IPS-20b (cell line): ENCODE measurements around the gene HEPACAM.

Experiments used
- H3K27ac ChIP-seq: one replicate; pipeline ENCODE4 v1.5.1; 2013; ENCODE audit warnings: low read length
- H3K27me3 ChIP-seq: 2 replicates; pipeline ENCODE4 v1.6.1; 2013; ENCODE audit warnings: mild to moderate bottlenecking, low read length, inconsistent platforms; ENCODE audit not compliant: insufficient read depth
- H3K36me3 ChIP-seq: 2 replicates; pipeline ENCODE4 v1.6.1; 2013; ENCODE audit warnings: low read depth, mild to moderate bottlenecking, inconsistent platforms, low read length, moderate library complexity; ENCODE audit not compliant: insufficient read depth
- H3K4me1 ChIP-seq: 2 replicates; pipeline ENCODE4 v1.6.1; 2013; ENCODE audit warnings: mild to moderate bottlenecking, control low read depth, inconsistent platforms, low read length, moderate library complexity; ENCODE audit not compliant: insufficient read depth
- H3K4me3 ChIP-seq: 2 replicates; pipeline ENCODE4 v1.5.1; 2013; ENCODE audit warnings: mild to moderate bottlenecking, low read length, inconsistent platforms
- H3K9ac ChIP-seq: 2 replicates; pipeline ENCODE4 v1.6.1; 2013; ENCODE audit warnings: low read depth, mild to moderate bottlenecking, inconsistent platforms, low read length, moderate library complexity
- H3K9me3 ChIP-seq: 2 replicates; pipeline ENCODE4 v1.6.1; 2013; ENCODE audit warnings: mild to moderate bottlenecking, low read depth, low read length, inconsistent platforms; ENCODE audit not compliant: insufficient read depth

Gene HEPACAM

DNA sequence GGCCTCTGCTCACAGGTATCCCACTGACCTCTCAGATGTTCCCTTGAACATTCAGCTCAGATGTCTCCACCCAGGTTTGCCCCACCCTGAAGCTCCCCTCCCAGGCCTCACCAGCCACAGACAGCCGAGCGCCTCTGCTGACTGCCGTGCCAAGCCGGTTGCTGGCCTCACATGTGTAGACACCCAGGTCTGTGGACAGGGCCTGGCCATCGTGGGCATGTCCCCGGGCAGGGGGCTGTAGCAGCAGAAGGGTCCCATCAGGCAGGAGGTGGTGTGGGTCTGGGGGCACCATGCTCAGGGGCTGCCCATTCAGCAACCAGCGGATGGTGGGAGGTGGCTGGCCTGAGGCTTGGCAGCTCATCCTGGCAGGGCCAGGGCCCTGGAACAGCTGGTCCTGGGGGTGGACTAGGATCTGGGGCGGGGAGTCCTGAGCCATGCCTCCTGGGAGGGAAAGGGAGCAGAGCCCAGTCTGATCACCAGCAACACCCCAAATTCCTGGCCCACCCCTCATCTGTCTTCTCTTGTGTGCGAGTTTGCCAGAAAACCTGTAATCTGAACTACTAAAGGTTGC is 38.9 kb downstream of the HEPACAM start:
- Histone ChIP-seq H3K9me3 (no peaks in the 10 kb centered on the region), H3K4me1 (peaks cover 8% of the 10 kb centered on the region), H3K27me3 (peaks cover 27% of the 10 kb centered on the region), H3K27ac (no peak overlapping the region), H3K36me3 (no peaks in the 10 kb centered on the region), H3K9ac (no peak overlapping the region), H3K4me3 (no peak overlapping the region)

DNA sequence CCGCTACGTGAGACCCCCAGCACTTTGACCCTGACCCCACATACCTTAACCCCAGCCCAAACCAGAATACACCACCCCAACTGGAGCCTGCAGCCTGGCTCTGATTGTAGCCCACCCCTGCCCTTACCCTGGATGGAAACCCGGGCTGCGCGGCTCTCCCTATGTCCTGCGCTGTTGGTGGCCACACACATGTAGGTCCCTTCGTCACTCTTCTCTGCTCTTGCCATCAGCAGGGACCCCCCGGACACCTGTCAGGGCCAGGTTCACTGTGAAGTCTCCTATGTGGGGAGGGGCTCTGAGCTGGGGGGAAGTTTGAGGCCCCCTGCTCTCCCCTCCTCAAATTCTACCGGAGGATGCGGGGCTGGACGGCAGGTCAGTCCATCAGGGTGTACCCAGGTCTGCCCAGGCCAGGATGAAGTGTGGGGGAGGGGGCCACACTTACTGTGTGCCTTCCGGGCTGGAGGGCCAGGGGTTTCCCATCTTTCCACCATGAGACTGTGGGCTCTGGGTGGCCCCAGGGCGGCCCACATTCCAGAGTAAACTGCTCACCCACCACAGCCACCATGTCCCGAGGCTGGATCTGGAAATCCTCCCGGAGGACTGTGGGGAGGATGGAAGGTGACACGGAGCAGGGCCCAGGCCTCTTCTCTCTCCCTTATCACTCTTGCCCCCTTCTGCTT is 39.6 kb downstream of the HEPACAM start:
- Histone ChIP-seq H3K9ac (no peak overlapping the region), H3K27me3 (peaks cover 22% of the 10 kb centered on the region), H3K27ac (no peak overlapping the region), H3K4me1 (peaks cover 8% of the 10 kb centered on the region), H3K9me3 (no peaks in the 10 kb centered on the region), H3K36me3 (no peaks in the 10 kb centered on the region), H3K4me3 (no peak overlapping the region)

DNA sequence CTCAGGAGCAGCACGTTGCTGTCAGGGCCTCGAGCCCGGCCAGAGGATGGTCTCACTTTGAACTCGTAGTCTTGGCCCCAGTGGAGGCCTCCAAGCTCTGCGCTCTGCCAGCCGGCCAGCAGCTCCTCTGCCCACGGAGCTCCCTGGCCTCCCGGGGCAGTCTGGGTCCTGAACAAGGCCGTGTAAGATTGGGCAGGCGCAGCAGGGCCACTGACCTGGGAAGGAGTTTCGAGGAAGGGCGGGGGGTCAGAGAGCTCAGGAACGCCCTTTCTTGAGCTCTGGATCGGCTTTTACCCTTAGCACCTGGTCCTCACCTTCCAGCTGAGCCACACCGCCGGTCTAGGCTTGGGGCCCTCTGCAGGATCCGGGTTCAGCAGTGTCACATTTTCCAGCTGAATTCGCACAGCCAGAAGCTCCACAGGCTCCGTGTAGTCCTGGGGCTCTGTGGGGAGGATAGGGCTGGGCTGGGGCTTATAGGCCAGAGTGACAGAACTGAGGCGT is 40.3 kb downstream of the HEPACAM start:
- Histone ChIP-seq H3K9me3 (no peaks in the 10 kb centered on the region), H3K4me3 (no peak overlapping the region), H3K27me3 (peaks cover 15% of the 10 kb centered on the region), H3K9ac (no peak overlapping the region), H3K4me1 (peaks cover 8% of the 10 kb centered on the region), H3K36me3 (no peaks in the 10 kb centered on the region), H3K27ac (no peak overlapping the region)

DNA sequence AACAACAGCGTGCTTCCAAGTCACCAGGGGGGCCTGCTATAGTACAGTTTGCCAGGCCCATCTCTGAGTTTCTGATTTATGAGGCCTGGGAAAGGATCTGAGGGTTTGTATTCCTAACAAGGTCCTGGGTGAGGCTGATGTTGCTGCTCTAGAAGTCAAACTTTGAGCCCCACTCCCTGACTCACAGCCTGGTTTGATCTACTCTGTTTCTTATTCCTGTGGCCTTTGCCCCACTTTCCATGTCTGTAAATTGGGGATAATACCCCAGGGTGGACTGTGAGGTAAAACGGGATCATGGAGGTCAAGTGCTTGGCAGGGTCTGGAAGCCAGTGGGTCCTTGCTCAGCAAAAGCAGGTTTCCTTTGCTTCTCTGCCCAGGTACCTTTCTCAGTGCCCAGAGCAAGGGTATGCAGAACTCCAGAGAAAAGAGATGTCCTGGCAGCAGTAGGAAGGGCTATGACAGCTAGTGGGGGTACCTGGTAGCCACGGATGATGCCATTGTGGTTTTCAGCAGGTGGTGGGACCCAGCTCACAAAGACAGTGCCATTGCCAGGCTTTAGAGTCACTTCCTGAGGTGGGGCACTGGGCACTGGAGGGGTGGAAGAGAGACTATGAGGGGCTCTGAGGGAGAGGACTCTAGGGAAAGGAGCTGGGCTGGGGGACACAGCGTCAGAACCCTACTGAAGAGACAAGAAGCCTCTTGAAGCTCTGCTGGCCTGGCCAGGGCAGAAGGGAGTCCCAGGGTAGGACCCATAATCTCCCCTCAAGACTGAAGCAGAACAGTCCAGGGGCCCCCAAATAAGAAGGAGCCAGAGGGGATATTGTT is 41.0 kb downstream of the HEPACAM start:
- H3K36me3 ChIP-seq = no peaks in the 10 kb centered on the region
- peaks cover 11% of the 10 kb centered on the region; the same call in 1 of the 2 replicates for H3K27me3 ChIP-seq
- peaks cover 5% of the 10 kb centered on the region; the same call in 1 of the 2 replicates for H3K4me1 ChIP-seq
- no peak overlapping the region for H3K4me3 ChIP-seq
- no peaks in the 10 kb centered on the region for H3K9me3 ChIP-seq
- no peak overlapping the region for H3K27ac ChIP-seq
- no peak overlapping the region for H3K9ac ChIP-seq

DNA sequence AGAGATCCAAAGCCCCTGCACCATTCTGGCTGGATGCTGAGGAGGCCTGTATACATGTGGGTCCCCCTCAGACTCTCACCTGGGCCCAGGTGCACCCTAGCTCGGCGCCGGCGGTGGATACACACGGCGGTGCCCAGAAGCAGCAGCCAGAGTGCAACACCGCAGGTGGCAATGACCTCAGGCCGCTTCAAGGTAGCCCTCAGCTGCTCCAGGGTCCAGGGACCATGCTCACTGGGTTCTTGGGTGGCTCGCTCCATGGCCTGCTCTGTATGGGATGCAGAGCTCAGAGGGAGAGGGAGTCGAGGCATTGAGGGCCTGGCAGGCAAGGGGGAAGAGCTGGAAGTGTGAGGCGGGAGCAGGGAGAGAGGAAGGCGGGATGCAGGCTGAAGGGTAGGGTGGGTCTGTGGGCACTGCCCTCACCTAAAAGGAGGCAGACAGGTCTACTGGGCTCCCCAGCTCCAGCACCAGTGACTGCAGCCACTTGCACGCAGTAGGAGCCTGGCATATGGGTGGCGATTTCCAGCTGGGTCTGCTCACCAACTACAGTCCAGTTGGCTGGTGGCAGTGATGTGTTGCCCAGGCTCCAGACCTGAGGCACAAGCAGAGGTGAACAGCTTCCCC is 42.0 kb downstream of the HEPACAM start:
- Histone ChIP-seq H3K9me3 (no peaks in the 10 kb centered on the region), H3K27ac (no peak overlapping the region), H3K4me3 (no peak overlapping the region), H3K4me1 (peaks cover 5% of the 10 kb centered on the region; the same call in 1 of the 2 replicates), H3K27me3 (peaks cover 20% of the 10 kb centered on the region; the same call in 1 of the 2 replicates), H3K36me3 (no peaks in the 10 kb centered on the region), H3K9ac (no peak overlapping the region)

DNA sequence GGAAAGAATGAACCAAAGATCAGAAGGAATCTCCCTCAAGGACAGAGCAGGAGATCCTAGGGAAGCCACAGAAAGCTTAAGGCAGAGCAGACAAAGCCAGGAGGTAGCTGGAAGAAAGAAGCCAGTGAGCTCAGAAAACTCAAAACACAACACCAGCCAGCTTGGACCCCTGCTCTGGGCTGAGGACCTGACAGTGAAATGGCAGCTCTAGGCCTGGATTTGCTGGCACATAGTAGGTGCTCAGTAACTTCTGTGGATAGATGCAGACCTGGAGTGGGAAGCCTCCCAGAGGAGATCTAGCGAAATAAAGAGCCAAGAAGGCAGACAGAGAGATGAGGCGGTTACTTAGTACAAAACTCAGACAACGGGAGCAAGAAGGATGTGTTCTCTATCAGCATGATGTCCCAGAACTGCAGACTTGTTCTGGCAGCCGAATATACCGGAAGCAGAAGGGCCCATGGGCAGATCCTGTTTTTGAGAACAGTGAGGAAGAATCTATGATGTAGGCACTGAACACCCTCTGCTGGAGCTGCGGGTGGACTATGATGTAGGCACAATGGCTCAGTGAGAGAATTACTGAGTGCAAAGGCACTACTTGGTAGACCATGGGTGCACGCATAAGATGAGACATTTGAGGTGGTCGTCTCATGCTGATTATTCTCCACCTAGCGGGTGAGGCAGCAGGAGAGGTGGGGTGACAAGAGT is 42.9 kb downstream of the HEPACAM start:
- H3K27me3 ChIP-seq = peaks cover 30% of the 10 kb centered on the region
- H3K9me3 ChIP-seq = no peaks in the 10 kb centered on the region

DNA sequence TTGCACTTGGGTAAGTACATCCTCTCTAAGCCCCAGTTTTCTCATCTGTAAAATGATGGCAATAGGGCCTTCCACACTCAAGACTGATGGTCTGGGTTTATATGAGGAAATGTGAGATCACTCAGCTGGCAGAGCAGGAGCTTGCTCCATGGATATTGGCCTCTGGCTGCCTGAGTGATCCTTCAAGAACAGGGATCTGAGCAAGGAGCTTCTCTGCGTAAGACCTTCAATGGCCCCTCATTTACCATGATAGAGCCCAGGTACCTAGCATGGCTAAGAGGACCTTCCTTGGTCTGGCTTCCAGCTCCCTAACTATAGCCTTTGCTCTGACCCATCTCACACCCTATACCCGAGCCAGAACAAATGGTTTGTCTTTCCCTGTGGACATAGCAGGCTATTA is 43.7 kb downstream of the HEPACAM start:
- no peak overlapping the region for H3K4me3 ChIP-seq
- peaks cover 35% of the 10 kb centered on the region for H3K27me3 ChIP-seq
- H3K27ac ChIP-seq = no peak overlapping the region
- no peak overlapping the region for H3K9ac ChIP-seq
- no peaks in the 10 kb centered on the region for H3K4me1 ChIP-seq
- H3K36me3 ChIP-seq = no peaks in the 10 kb centered on the region
- H3K9me3 ChIP-seq = no peaks in the 10 kb centered on the region

More for the DNA sequence above, 42.9 kb downstream of the HEPACAM start:
- Histone ChIP-seq H3K4me1 (no peaks in the 10 kb centered on the region), H3K9ac (no peak overlapping the region), H3K4me3 (no peak overlapping the region), H3K36me3 (no peaks in the 10 kb centered on the region), H3K27ac (no peak overlapping the region)

DNA sequence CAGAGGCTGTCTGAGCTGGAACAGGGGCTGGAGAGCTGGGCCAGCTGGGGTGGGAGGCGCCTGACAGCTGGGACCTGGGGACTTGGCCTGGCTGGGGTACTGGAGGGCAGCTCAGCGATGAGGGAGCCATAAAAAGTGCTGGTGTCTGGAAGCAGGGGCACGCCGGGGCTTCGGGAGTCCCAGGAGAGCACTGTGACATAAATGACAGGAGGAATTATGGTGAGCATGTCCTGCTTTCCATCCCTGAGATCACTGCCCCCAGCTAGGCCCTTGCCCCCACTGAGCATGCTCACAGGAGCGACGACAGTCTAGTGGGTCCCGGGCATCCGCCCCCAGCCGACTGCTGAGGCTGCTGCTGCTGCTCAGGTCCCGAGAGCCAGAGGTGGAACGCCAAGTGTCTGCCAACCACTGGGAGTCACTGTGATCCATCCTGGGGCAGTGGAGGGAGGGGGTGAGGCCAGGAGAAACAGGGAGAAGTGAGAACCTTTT is 44.4 kb downstream of the HEPACAM start:
- Histone ChIP-seq H3K27ac (no peak overlapping the region), H3K4me3 (no peak overlapping the region), H3K9ac (no peak overlapping the region)

DNA sequence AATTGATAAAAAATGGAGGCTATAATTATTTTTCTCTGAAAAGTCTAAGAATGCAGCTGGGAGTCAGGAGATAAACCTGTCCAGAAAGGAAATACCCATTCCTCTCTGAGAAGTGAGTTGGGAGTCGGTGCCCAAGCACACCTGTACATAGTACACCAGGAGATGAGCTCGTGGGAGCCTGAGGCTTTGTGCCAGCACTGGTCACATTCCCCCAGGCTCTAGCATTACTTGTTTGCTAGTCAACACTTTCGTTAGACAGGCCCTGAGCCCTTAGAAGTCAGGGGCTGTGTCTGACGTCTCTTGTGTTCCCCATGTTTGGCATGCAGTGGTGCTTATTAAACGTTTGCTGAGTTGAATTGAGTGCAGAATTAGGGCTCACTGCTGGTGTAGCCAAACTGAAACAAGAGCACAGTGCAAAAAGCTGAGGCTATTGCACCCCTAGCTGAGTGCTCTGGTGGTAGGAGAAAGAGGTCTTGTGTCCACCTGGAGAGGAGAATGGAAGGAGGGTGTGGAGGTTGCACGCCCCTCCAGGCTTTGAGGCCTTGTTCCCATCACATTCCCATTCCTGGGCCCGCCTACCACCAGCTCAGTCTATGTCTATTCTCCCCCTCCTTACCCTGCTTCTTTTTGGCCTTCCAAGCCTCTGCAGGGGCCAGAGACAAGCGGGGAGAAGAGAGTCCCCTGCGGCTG is 45.0 kb downstream of the HEPACAM start:
- H3K4me3 ChIP-seq = no peak overlapping the region
- H3K36me3 ChIP-seq = no peaks in the 10 kb centered on the region
- H3K9ac ChIP-seq = no peak overlapping the region
- H3K27me3 ChIP-seq = peaks cover 35% of the 10 kb centered on the region
- H3K4me1 ChIP-seq = no peaks in the 10 kb centered on the region
- H3K27ac ChIP-seq = no peak overlapping the region
- no peaks in the 10 kb centered on the region for H3K9me3 ChIP-seq

More for the DNA sequence above, 44.4 kb downstream of the HEPACAM start:
- Histone ChIP-seq H3K4me1 (no peaks in the 10 kb centered on the region), H3K36me3 (no peaks in the 10 kb centered on the region), H3K9me3 (no peaks in the 10 kb centered on the region), H3K27me3 (peaks cover 35% of the 10 kb centered on the region)

DNA sequence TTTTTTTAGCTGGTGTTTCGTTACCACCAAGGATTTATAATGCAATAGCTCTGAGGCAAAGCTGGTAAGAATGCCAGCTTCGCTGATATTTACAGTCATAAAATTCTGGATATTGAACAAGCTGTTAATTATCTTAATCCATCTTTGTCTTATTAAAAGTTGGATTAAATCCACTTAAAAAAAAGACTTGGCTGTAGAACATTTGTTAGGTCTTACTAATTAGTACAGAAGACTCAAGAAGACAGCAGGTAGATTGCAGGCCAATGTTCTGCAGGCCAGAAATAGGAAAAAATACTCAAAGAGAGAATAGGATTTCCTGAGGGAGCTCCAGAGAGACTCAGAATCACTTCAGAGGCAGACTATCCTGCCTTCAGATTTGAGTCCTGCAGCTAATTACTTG is 45.7 kb downstream of the HEPACAM start:
- Histone ChIP-seq H3K4me1 (no peaks in the 10 kb centered on the region), H3K27me3 (peaks cover 35% of the 10 kb centered on the region), H3K36me3 (no peaks in the 10 kb centered on the region), H3K27ac (no peak overlapping the region), H3K9me3 (no peaks in the 10 kb centered on the region), H3K9ac (no peak overlapping the region), H3K4me3 (no peak overlapping the region)
